Measurements from ENCODE around the gene HECW1.

HECW1 gene

GRCh38 chr7:43535031-43535451 lies 422.6 kb downstream of the HECW1 start:
- H3K4me3 ChIP-seq (ENCODE audit: control insufficient read depth, low read depth, low read length): no peak overlapping the region
- DNase-seq (ENCODE audit: low read depth): peak; percentile 95
- no peak for TF ChIP-seq CTCF (conservative IDR thresholded peaks at IDR 0.05; ENCODE audit: control insufficient read depth, insufficient read depth, low read depth, low read length)

GRCh38 chr7:43535810-43536585 lies 423.6 kb downstream of the HECW1 start:
- H3K4me3 ChIP-seq (ENCODE audit: control insufficient read depth, low read depth, low read length): no peak overlapping the region
- TF ChIP-seq CTCF (conservative IDR thresholded peaks at IDR 0.05; ENCODE audit: control insufficient read depth, insufficient read depth, low read depth, low read length): no peak
- DNase-seq (ENCODE audit: low read depth): peak; percentile 97

GRCh38 chr7:43536773-43537172 lies 424.3 kb downstream of the HECW1 start:
- no peak overlapping the region for H3K4me3 ChIP-seq (ENCODE audit: control insufficient read depth, low read depth, low read length)
- TF ChIP-seq CTCF (conservative IDR thresholded peaks at IDR 0.05; ENCODE audit: control insufficient read depth, insufficient read depth, low read depth, low read length): no peak
- DNase-seq (ENCODE audit: low read depth): no peak

- TF ChIP-seq CTCF (conservative IDR thresholded peaks at IDR 0.05; ENCODE audit: control insufficient read depth, insufficient read depth, low read depth, low read length): no peak
- no peak overlapping the region for H3K4me3 ChIP-seq (ENCODE audit: control insufficient read depth, low read depth, low read length)
- DNase-seq (ENCODE audit: low read depth): no peak
These were observed 425.4 kb downstream of the HECW1 start for GRCh38 chr7:43537765-43538403.

GRCh38 chr7:43538404-43538771 lies 425.9 kb downstream of the HECW1 start:
- TF ChIP-seq CTCF (conservative IDR thresholded peaks at IDR 0.05; ENCODE audit: control insufficient read depth, insufficient read depth, low read depth, low read length): no peak
- no peak for DNase-seq (ENCODE audit: low read depth)
- no peak overlapping the region for H3K4me3 ChIP-seq (ENCODE audit: control insufficient read depth, low read depth, low read length)

- H3K4me3 ChIP-seq (ENCODE audit: control insufficient read depth, low read depth, low read length): no peak overlapping the region
- no peak for TF ChIP-seq CTCF (conservative IDR thresholded peaks at IDR 0.05; ENCODE audit: control insufficient read depth, insufficient read depth, low read depth, low read length)
- no peak for DNase-seq (ENCODE audit: low read depth)
These were observed 428.0 kb downstream of the HECW1 start for GRCh38 chr7:43540471-43540870.

All from fibroblast of mammary gland (primary cell).